SK-N-MC (cell line): ENCODE measurements around the gene IL1R1.

Experiments
- DNase-seq: peaks from one replicate; pipeline ENCODE4 v3.0.0-alpha.2; 2011; ENCODE audit warnings: low read depth, low spot score
- H3K27ac ChIP-seq: fragments of 200-600 bp; sonication (generic); 2 replicates; pipeline ENCODE4 v1.5.1; 2016; ENCODE audit warnings: mixed run types
- H3K36me3 ChIP-seq: fragments of 200-600 bp; sonication (generic); 2 replicates; pipeline ENCODE4 v1.6.1; 2017; ENCODE audit warnings: antibody characterized with exemption, low read length, mixed read lengths; ENCODE audit not compliant: insufficient read depth
- H3K4me3 ChIP-seq: fragments of 200-600 bp; sonication (generic); 2 replicates; pipeline ENCODE4 v1.5.1; 2016
- H3K9ac ChIP-seq: fragments of 200-600 bp; sonication (generic); 2 replicates; pipeline ENCODE4 v1.8.0; 2017; ENCODE audit warnings: mixed run types, mixed read lengths; ENCODE audit not compliant: insufficient read length
- H3K9me3 ChIP-seq: fragments of 200-600 bp; sonication (generic); 2 replicates; pipeline ENCODE4 v1.6.1; 2017; ENCODE audit warnings: low read depth, mild to moderate bottlenecking, antibody characterized with exemption, low read length, moderate library complexity, mixed read lengths
- EZH2 ChIP-seq: fragments of 200-600 bp; sonication (generic); IDR thresholded peaks from one replicate; pipeline ENCODE4 v1.6.1; 2017; ENCODE audit warnings: antibody characterized with exemption
- FOXP2 ChIP-seq: optimal IDR thresholded peaks from 2 replicates; pipeline ENCODE3; 2011; ENCODE audit warnings: mild to moderate bottlenecking, moderate library complexity; ENCODE audit not compliant: insufficient read depth; ENCODE audit errors: extremely low read length, control extremely low read depth
- POLR2AphosphoS5 ChIP-seq: IDR thresholded peaks from 2 replicates; pipeline ENCODE4 v1.6.1; 2012; ENCODE audit warnings: mild to moderate bottlenecking, low read depth, low read length, borderline replicate concordance

Gene IL1R1

DNA sequence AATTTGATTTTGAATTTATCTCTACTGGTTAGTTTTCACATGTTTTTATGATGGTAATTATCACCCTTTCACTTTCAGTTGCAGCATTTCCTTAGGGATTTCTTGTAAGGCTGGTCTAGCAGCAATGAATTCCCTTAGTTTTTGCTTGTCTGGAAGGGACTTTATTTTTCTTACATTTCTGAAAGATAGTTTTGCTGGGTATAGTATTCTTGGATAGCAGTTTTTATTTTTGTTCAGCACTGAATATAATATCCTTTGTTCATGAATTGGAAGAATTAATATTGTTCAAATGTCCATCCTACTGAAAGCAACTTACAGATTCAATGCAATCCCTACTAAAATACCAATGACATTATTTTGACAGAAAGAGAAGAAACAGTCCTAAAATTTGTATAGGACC lies 74.5 kb downstream of the IL1R1 start:
- DNase-seq, result no peak
- no peak for TF ChIP-seq EZH2
- no peak for TF ChIP-seq POLR2AphosphoS5
- TF ChIP-seq FOXP2, result no peak
- no peak overlapping the region for H3K27ac ChIP-seq
- no peak overlapping the region for H3K9ac ChIP-seq
- no peaks in the 10 kb centered on the region for H3K36me3 ChIP-seq
- no peak overlapping the region for H3K4me3 ChIP-seq
- no peaks in the 10 kb centered on the region for H3K9me3 ChIP-seq

DNA sequence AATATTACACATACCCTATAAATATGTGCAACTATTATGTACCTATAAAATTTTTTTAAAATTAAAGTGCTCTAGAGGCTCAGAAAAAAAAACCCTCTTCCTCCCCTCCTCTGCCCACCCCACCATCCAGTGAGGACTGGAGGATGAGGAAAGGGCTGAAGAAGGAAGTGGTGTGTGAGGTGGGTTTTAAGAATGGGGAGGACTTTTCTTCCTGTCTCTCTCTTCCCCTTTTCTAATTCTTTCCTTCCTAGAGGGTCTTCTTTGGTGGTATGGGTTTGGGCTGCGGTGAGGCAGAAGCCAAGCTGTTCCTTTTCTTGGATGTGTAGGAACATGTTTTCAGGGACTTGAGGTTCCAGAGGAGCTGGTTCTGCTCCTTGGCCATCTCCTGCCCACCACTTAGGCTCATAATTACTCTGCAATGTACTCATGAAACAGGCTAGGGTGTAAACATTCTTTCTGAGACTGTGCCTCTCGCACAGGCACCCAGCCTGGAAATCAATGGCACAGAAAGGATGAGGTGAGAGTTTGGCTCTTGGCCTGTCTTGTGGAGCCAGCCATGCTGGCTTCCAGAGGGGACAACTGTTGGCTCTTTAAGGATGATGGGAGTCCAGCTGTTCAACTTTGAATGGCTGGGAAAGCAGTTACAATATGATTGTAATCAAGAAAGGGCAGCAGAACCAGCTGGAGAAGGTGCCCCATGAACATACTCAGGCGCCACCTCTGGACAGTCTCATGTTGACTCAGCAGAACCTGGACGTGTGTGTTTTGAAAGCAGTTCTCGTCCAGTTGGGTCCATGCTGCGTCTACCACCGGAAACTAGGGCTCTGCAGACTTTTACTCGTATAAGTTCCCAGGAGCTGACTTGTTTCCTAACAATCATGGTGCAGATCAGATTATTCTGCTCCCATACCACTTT lies 82.5 kb downstream of the IL1R1 start:
- no peak overlapping the region for H3K27ac ChIP-seq
- H3K9me3 ChIP-seq, result no peaks in the 10 kb centered on the region
- DNase-seq, result no peak
- H3K36me3 ChIP-seq, result no peaks in the 10 kb centered on the region
- H3K4me3 ChIP-seq, result no peak overlapping the region
- TF ChIP-seq EZH2, result no peak
- TF ChIP-seq POLR2AphosphoS5, result no peak
- no peak for TF ChIP-seq FOXP2
- no peak overlapping the region for H3K9ac ChIP-seq

DNA sequence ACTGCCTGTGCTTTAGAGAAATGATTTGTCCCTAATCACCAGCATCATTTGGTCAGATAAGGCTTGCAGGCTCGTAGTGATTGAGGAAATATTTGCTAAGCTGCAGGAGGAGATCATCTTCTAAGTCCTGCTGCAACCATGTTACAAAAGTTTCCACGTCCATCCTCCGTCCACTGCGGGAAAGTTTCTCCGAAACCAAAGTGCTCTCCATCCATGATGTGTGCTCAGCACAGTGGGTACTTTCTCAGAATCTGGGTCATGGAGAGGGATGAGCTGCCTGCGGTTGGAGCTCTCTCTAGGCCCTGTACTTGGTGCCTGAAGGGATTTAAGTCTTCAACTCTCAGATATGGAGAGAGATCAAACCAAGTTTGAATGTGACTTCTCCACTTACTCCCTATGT lies 83.6 kb downstream of the IL1R1 start:
- no peak overlapping the region for H3K9ac ChIP-seq
- no peak overlapping the region for H3K27ac ChIP-seq
- DNase-seq, result no peak

GRCh38 chr2:102226612-102227391 lies 84.3 kb downstream of the IL1R1 start:
- TF ChIP-seq POLR2AphosphoS5, result no peak
- no peak for TF ChIP-seq FOXP2
- no peak for TF ChIP-seq EZH2
- Histone ChIP-seq H3K9me3 (no peaks in the 10 kb centered on the region), H3K9ac (no peak overlapping the region), H3K36me3 (no peaks in the 10 kb centered on the region), H3K27ac (no peak overlapping the region), H3K4me3 (no peak overlapping the region)
- DNase-seq, result no peak

More for the DNA sequence above, 83.6 kb downstream of the IL1R1 start:
- TF ChIP-seq FOXP2 (no peak), POLR2AphosphoS5 (no peak), EZH2 (no peak)
- Histone ChIP-seq H3K36me3 (no peaks in the 10 kb centered on the region), H3K9me3 (no peaks in the 10 kb centered on the region), H3K4me3 (no peak overlapping the region)

- Histone ChIP-seq H3K36me3 (no peaks in the 10 kb centered on the region), H3K27ac (no peak overlapping the region)
- DNase-seq, result no peak
These were observed 86.7 kb downstream of the IL1R1 start for GRCh38 chr2:102229141-102229769.

More at GRCh38 chr2:102229141-102229769, 86.7 kb downstream of the IL1R1 start:
- no peaks in the 10 kb centered on the region for H3K9me3 ChIP-seq
- TF ChIP-seq POLR2AphosphoS5, result no peak
- no peak for TF ChIP-seq FOXP2
- TF ChIP-seq EZH2, result no peak
- no peak overlapping the region for H3K9ac ChIP-seq
- no peak overlapping the region for H3K4me3 ChIP-seq
